Medulla oblongata (tissue), 1 donor: ENCODE measurements around the gene FMN1.

Source experiments
- DNase-seq: peaks from one replicate; pipeline ENCODE4 v3.0.0-alpha.2; 2015; ENCODE audit errors: extremely low spot score

The FMN1 gene

GRCh38 chr15:32829436-32829835, 365.1 kb downstream of the FMN1 start:
- DNase-seq = no peak

- no peak for DNase-seq
These were observed 365.9 kb downstream of the FMN1 start for GRCh38 chr15:32828507-32829186.

DNA sequence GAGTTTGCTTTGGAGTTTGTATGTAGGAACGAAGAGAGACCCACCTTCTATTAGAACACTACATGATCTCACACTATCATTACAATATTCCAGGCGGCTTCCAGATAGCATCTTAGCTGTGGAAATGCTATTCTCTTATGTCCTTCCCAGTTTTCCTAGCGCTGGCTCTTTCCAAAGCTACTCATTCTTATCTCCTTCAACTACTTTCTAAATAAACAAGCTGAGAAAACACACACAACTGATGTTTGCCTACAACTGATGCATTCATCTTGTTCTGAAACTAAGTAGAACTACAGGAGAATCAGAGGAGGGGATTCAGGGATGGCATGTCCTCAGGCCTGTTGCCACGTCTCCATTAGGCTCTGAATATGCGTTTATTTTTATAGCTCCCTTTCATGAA, 367.8 kb downstream of the FMN1 start:
- no peak for DNase-seq

GRCh38 chr15:32825219-32825618, 369.3 kb downstream of the FMN1 start:
- DNase-seq = no peak

DNA sequence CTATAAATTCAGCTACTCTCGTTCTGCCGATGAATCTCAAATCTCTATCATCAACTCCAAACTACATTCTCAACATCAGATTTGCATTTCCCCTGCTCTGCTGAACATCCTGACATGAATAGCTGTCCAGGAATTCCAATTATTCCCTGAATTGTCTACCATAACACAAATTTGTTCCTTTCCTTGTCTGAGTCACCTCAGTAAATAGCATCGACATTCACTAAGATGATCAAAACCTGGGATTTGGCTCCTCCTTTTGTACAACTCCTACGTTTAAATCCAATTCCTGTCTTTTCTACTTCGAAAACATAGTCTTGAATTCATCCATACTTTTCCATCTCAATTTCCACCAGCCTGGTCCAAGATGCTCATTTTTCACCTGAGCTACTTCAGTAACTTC, 369.7 kb downstream of the FMN1 start:
- DNase-seq = no peak

- no peak for DNase-seq
These were observed 370.8 kb downstream of the FMN1 start for GRCh38 chr15:32823750-32824149.

GRCh38 chr15:32822739-32823138, 371.8 kb downstream of the FMN1 start:
- DNase-seq = no peak

DNA sequence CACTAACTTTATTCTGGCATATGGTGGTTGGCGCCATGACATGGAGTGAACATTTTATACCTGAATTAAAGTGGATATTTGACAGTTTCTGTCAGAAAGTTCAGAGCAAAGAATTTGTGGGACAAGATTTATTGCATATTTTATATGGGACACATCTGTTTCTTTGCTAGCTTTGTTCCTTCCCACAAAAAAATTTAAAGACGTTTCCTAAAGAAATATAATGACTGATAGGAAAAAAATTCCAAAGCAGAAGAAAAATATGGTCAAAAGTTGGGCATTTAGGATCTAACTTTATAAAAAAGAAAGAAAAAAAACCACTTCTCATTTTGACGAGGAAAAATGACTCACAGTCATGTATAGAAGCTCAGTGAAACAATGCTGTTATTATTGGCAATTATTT, 375.1 kb downstream of the FMN1 start:
- no peak for DNase-seq

- no peak for DNase-seq
These were observed 375.6 kb downstream of the FMN1 start for GRCh38 chr15:32818758-32819447.

- DNase-seq = no peak
These were observed 376.9 kb downstream of the FMN1 start for GRCh38 chr15:32817577-32817976.

- DNase-seq = no peak
These were observed 387.2 kb downstream of the FMN1 start for GRCh38 chr15:32807331-32807730.

- no peak for DNase-seq
These were observed 390.9 kb downstream of the FMN1 start for GRCh38 chr15:32803631-32804030.

- no peak for DNase-seq
These were observed 392.1 kb downstream of the FMN1 start for GRCh38 chr15:32802286-32802936.

- no peak for DNase-seq
These were observed 394.5 kb downstream of the FMN1 start for GRCh38 chr15:32799936-32800535.

GRCh38 chr15:32796856-32797255, 397.7 kb downstream of the FMN1 start:
- no peak for DNase-seq

GRCh38 chr15:32794973-32795372, 399.5 kb downstream of the FMN1 start:
- DNase-seq = no peak

DNA sequence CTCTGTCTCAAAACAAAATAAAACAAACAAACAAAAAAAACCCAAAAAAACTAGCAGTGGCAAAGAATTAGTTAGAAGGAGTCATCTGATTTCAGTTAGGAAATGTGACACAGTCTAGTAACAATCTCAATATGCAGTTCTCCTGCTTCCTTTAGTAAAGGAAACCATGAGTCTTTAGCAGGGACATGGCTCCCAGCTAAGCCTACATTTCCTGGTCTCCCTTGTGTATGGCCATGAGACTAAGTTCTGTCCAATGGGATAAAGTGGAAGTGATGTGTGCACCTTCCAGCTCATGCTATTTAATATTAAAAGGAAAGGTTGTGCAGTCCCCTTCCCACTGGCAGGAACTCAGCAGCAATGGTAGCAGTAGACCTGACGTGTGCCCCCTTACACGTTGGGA, 402.1 kb downstream of the FMN1 start:
- no peak for DNase-seq

- DNase-seq = no peak
These were observed 404.0 kb downstream of the FMN1 start for GRCh38 chr15:32790352-32790999.

GRCh38 chr15:32787949-32788348, 406.6 kb downstream of the FMN1 start:
- no peak for DNase-seq

- DNase-seq = no peak
These were observed 407.6 kb downstream of the FMN1 start for GRCh38 chr15:32786906-32787305.

GRCh38 chr15:32784581-32784980, 409.9 kb downstream of the FMN1 start:
- DNase-seq = no peak

DNA sequence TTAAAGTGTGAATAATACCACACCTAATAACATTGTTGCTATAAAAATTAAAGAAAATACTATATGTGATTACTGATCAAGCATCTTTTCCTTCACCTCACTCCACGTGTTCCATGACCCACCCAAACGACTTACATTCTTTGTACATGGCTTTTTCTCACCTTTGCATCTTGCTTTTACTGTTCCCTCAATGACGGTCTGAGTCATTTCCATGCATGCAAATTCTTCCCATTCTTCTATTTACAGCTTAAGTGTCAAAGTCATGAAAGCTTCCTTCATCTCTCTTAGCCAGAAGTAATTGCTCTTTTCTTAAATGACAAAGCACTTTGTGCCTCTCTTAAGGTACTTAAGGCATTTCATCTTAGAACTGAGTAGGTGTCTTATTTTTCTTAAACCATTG, 412.7 kb downstream of the FMN1 start:
- no peak for DNase-seq
